Astrocyte of the cerebellum (primary cell): Measurements from ENCODE around the gene SH2D4B.

Experiments used
- DNase-seq: peaks from one replicate; pipeline ENCODE4 v3.0.0-alpha.2; 2011; ENCODE audit warnings: low read depth
- H3K4me3 ChIP-seq: 2 replicates; pipeline ENCODE4 v1.5.1; 2011; ENCODE audit warnings: mild to moderate bottlenecking, low read depth, low read length, moderate library complexity
- CTCF ChIP-seq: IDR thresholded peaks from 2 replicates; pipeline ENCODE4 v1.5.1; 2012; ENCODE audit warnings: low read length, low read depth, moderate library complexity, mild to moderate bottlenecking; ENCODE audit errors: missing control alignments
- in situ Hi-C: cut with HindIII; loops from 2 replicates; pipeline ENCODE4 v1.10.0; 2017; ENCODE audit warnings: low sequenced_read_pairs

The SH2D4B gene

GRCh38 chr10:80504897-80505465 is 32.7 kb upstream of the SH2D4B start:
- DNase-seq = no peak
- no peak overlapping the region for H3K4me3 ChIP-seq
- no peak for TF ChIP-seq CTCF
- in situ Hi-C loops = loop anchor here (5.0 kb wide), 3 partner anchors 38 to 103 kb away; no protein-coding TSS in a partner anchor

GRCh38 chr10:80506189-80506575 is 31.5 kb upstream of the SH2D4B start:
- peak; percentile 46 for DNase-seq
- no peak overlapping the region for H3K4me3 ChIP-seq
- in situ Hi-C loops = loop anchor here (5.0 kb wide), 3 partner anchors 39 to 104 kb away; no protein-coding TSS in a partner anchor
- TF ChIP-seq CTCF = no peak

GRCh38 chr10:80506836-80507487 is 30.7 kb upstream of the SH2D4B start:
- TF ChIP-seq CTCF = no peak
- H3K4me3 ChIP-seq = no peak overlapping the region
- DNase-seq = no peak
- in situ Hi-C loops = loop anchor here (5.0 kb wide), 3 partner anchors 40 to 105 kb away; no protein-coding TSS in a partner anchor

GRCh38 chr10:80509108-80509402 is 28.6 kb upstream of the SH2D4B start:
- TF ChIP-seq CTCF = no peak
- DNase-seq = no peak
- in situ Hi-C loops = loop anchor here (5.0 kb wide), 3 partner anchors 42 to 107 kb away; no protein-coding TSS in a partner anchor
- H3K4me3 ChIP-seq = no peak overlapping the region

GRCh38 chr10:80509403-80510161 is 28.1 kb upstream of the SH2D4B start:
- peak; percentile 24 for DNase-seq
- no peak for TF ChIP-seq CTCF
- in situ Hi-C loops = loop anchor here (5.0 kb wide), 3 partner anchors 42 to 107 kb away; no protein-coding TSS in a partner anchor
- H3K4me3 ChIP-seq = no peak overlapping the region

GRCh38 chr10:80512031-80512526 is 25.6 kb upstream of the SH2D4B start:
- no peak overlapping the region for H3K4me3 ChIP-seq
- no peak for TF ChIP-seq CTCF
- in situ Hi-C loops = no loop called here
- DNase-seq = no peak
